HG03045 (cell line): ENCODE data around the gene IFNA21.
"Not testable (repeated sequence)": the region's sequence is repeated elsewhere in the genome, so short reads cannot be mapped to it uniquely, and the experiment has no call there.

Experiments used
- ATAC-seq: cut with Tn5 transposase; IDR thresholded peaks from one replicate; pipeline ENCODE4 v1.9.1; 2021; ENCODE audit warnings: mild to moderate bottlenecking, moderate library complexity; ENCODE audit not compliant: unreplicated experiment

Gene IFNA21

GRCh38 chr9:21144603-21145002 is 21.9 kb downstream of the IFNA21 start:
- ATAC-seq: no peak

DNA sequence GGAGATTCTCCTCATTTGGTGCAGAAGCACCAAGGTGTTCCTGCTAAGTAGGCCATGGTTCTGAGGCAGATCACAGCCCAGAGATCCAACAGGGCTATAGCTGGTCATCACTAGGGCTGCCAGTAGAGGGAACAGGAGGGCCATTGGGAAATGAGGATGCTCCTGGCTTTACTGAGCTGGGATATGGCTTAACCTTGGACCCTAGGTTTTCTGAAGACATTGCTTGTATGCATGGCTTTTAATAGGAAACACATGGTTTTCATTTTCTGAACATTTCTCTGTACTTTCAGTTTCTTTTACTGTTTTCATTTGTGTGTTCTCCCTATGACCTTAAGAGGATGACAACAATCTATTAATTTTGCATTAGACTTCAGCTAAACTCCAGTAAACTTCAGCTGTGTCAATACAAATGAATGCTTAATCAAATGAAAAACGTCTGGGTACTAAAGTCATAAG is 25.0 kb downstream of the IFNA21 start, which contains the start of gene IFNW1:
Gene IFNW1 (minus strand): TSS at position 406 of the 456 bp plus-strand sequence. CDS start 262 bp downstream, at position 144.
- ATAC-seq: peak; percentile 65

DNA sequence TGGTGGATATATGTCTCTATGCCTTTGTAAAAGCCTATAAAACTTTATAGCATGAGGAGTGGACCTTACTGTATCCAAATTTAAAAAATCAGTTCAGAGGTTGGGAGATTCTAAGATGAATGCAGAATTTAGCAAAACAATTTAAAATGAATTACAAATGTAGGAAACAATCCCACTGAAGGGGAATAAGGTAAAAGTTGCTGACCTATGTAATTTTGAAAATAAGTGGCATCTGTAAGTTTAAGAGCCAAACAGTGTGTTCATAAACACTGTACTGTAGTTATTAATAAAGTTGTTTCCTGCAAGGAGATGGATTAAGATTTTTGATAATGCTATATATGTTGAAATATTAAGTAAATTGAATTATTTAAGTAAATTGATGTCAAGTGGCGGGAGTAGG is 29.4 kb downstream of the IFNA21 start:
- no peak for ATAC-seq

GRCh38 chr9:21135736-21136135 is 30.7 kb downstream of the IFNA21 start:
- ATAC-seq: no peak

- not testable (repeated sequence) for ATAC-seq
These were observed 38.3 kb downstream of the IFNA21 start for GRCh38 chr9:21128186-21128585.

DNA sequence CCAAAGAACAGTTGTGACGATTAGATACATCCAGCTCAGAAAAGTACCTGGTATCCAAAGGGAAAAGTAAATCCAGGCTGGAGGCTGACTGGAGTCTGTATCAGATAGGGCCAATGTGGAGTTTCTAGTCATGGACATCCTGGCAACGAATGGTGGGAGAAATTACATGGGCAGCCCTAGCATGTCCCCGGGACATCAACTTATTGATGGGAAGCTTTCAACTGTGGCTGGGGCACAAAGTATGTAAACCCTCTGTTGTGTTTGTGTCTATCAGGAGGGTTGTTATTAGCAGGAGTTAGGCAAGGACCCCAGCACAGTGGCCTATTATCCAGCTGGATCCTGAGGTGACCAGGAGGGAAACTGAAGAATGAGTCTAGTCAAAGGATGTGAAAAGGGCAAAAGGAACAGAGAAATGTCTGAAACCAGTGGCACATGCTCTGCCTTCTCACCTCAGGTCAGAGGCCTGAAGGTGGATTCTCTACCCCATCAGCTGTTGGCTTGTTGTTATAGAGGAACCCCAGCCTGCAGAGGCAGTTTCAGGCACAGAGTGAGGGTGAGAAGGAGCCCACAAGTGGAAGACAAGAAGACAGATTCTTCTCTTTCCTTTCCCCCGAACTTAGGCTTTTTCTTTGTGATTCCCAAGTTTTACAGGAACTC is 44.7 kb downstream of the IFNA21 start:
- peak; percentile 55 for ATAC-seq

DNA sequence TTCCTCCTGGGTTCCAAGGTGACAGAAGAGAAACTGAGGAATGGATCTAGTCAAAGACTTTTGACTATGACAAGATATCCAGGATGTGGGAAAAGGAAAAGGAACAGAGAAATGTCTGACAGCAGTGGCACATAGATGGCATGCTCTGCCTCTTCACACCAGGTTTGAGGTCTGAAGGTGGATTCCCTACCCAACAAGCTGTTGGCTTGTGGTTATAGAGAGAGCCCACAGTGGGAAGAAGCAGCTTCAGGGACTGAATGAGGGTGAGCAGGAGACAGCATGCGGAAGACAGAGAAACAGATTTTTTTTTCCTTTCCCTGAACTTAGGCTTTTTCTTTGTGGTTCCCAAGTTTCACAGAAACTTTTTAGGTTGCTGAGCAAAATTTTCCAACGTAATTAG is 45.4 kb downstream of the IFNA21 start:
- no peak for ATAC-seq

DNA sequence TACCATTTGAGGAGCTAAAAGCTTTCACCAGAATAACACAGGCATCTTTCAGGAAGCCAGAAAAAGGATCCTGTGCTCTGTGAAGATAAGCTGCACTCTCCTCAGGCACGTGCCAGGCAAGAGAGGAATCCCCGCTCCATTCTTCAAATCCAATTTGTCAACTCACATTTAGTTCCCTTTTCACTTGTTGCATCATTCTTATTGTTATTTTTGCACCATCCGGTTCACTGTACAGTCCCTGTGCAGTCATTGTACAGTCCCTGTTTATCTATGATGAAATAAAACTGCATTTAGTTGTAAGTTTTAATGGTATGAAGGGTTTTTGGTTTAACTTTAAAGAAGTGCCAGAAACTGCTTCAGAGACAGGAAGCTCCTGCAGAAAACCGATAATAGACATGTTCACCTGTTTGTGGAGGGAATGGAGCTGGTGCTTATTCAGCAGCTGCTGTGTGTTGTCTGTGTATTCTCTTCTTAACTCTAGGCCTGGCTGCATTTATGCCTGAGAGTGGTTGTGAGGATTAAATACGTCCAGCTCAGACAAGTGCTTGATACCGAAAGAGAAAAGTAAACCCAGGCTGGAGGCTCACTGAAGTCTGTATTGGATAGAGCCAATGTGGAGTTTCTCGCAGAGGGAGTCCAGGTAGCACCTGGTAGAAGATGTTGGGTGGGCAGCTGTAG is 47.2 kb downstream of the IFNA21 start:
- no peak for ATAC-seq
